B cell (primary cell): ENCODE data around the gene GRHPR. TPM values are rescaled to one million over a fixed set of nuclear protein-coding genes. Genes with fewer than 3 reads are reported as not detected.

Experiments used
- ATAC-seq: fragments of 200-7000 bp; cut with Tn5 transposase; one replicate; pipeline ENCODE4 v1.10.0; 2021; ENCODE audit warnings: low read depth, mild to moderate bottlenecking, moderate number of reproducible peaks, moderate library complexity
- CTCF ChIA-PET: fragments of 350-600 bp; sonication (Branson Sonifier 250); formaldehyde crosslinking; loops from one replicate; lab custom pipeline; 2021; ENCODE audit warnings: antibody characterized with exemption, inconsistent platforms; lab: Charles Lee
- POLR2A ChIA-PET: fragments of 350-600 bp; sonication (Branson Sonifier 250); formaldehyde crosslinking; loops from one replicate; lab custom pipeline; 2021; ENCODE audit warnings: antibody characterized with exemption; lab: Charles Lee
- DNase-seq: peaks from one replicate; pipeline ENCODE4 v3.0.0; 2013
- H2AFZ ChIP-seq: 2 replicates; pipeline ENCODE4 v1.6.1; 2012; ENCODE audit warnings: mild to moderate bottlenecking, low read depth, low read length; ENCODE audit not compliant: insufficient read depth, poor library complexity, severe bottlenecking
- H3K27ac ChIP-seq, 2 donors: 1 replicate in 1 of 2; 2 replicates in 1 of 2; pipeline ENCODE4 v1.5.1; 2012 to 2013; ENCODE audit warnings: low read length in 2 of 2, mild to moderate bottlenecking in 2 of 2, moderate library complexity in 1 of 2
- H3K27me3 ChIP-seq, 4 experiments: fragments of 200-600 bp in 1 of 4; sonication (generic) in 1 of 4; replicated peaks in 1 of 4; 1 replicate in 2 of 4; 2 replicates in 2 of 4; pipeline versions ENCODE4 v1.6.1 to v1.7.0; 2013 to 2016; ENCODE audit warnings: low read length in 3 of 4, mild to moderate bottlenecking in 2 of 4, mixed read lengths in 1 of 4, moderate library complexity in 1 of 4; ENCODE audit not compliant: insufficient read depth in 4 of 4, control insufficient read depth in 3 of 4; ENCODE audit errors: control extremely low read depth in 1 of 4
- H3K36me3 ChIP-seq, 2 experiments: replicated peaks in 1 of 2; 1 replicate in 1 of 2; 2 replicates in 1 of 2; pipeline versions ENCODE4 v1.6.1 to v1.7.1; 2013; ENCODE audit warnings: low read length in 1 of 2; ENCODE audit not compliant: insufficient read depth in 2 of 2, control insufficient read depth in 1 of 2; ENCODE audit errors: control extremely low read depth in 1 of 2, extremely low read depth in 1 of 2
- H3K4me1 ChIP-seq, 2 donors: fragments of 200-600 bp in 1 of 2; sonication (generic) in 1 of 2; 1 replicate in 1 of 2; 2 replicates in 1 of 2; pipeline versions ENCODE4 v1.5.1 to v1.6.1; 2013 to 2017; ENCODE audit warnings: low read length in 2 of 2; ENCODE audit not compliant: control insufficient read depth in 2 of 2, insufficient read depth in 2 of 2
- H3K4me2 ChIP-seq: replicated peaks from 2 replicates; pipeline ENCODE3; 2012; ENCODE audit warnings: mild to moderate bottlenecking, low read depth, low read length; ENCODE audit not compliant: poor library complexity, severe bottlenecking
- H3K4me3 ChIP-seq, 5 experiments: fragments of 200-600 bp in 1 of 5; sonication (generic) in 1 of 5; 1 replicate in 3 of 5; 2 replicates in 2 of 5; pipeline versions ENCODE4 v1.5.1 to v1.7.0; 2011 to 2016; ENCODE audit warnings: low read length in 4 of 5, mild to moderate bottlenecking in 4 of 5, low read depth in 2 of 5, control low read depth in 1 of 5, moderate library complexity in 1 of 5; ENCODE audit not compliant: insufficient read depth in 1 of 5; ENCODE audit errors: control extremely low read depth in 1 of 5, extremely low read depth in 1 of 5
- H3K79me2 ChIP-seq: fragments of 200-600 bp; sonication (generic); one replicate; pipeline ENCODE4 v1.6.0; 2016; ENCODE audit warnings: low read length; ENCODE audit not compliant: control insufficient read depth, insufficient read depth
- H3K9ac ChIP-seq: fragments of 200-600 bp; sonication (generic); 2 replicates; pipeline ENCODE4 v1.6.1; 2017; ENCODE audit warnings: mild to moderate bottlenecking, low read length, moderate library complexity
- H3K9me3 ChIP-seq, 3 donors: one replicate each; pipeline versions ENCODE4 v1.6.1 to v1.7.1; 2013; ENCODE audit warnings: low read length in 2 of 3; ENCODE audit not compliant: control insufficient read depth in 2 of 3, insufficient read depth in 1 of 3; ENCODE audit errors: control extremely low read depth in 1 of 3
- H4K20me1 ChIP-seq: 2 replicates; pipeline ENCODE4 v1.6.0; 2012; ENCODE audit warnings: mild to moderate bottlenecking, low read length; ENCODE audit not compliant: insufficient read depth, control insufficient read depth, poor library complexity, severe bottlenecking
- H3K27ac Mint-ChIP-seq: one replicate; pipeline ENCODE4 v1.8.0; 2021; ENCODE audit warnings: mixed read lengths
- H3K27me3 Mint-ChIP-seq: one replicate; pipeline ENCODE4 v1.8.0; 2021; ENCODE audit warnings: mixed read lengths
- H3K4me1 Mint-ChIP-seq: one replicate; pipeline ENCODE4 v1.8.0; 2021; ENCODE audit warnings: mixed read lengths
- H3K4me3 Mint-ChIP-seq: one replicate; pipeline ENCODE4 v1.8.0; 2021; ENCODE audit warnings: mixed read lengths
- H3K9me3 Mint-ChIP-seq: one replicate; pipeline ENCODE4 v1.8.0; 2022; ENCODE audit warnings: mixed read lengths; ENCODE audit not compliant: insufficient read depth
- EZH2 ChIP-seq: IDR thresholded peaks from 2 replicates; pipeline ENCODE4 v1.6.1; 2012; ENCODE audit warnings: borderline replicate concordance, low read depth, mild to moderate bottlenecking, moderate library complexity, low read length; ENCODE audit not compliant: insufficient read depth, poor library complexity, severe bottlenecking
- WGBS: methylation state at CpG from one replicate; pipeline ENCODE4 v1.1.5; 2013; ENCODE audit warnings: missing lambda C conversion rate; ENCODE audit not compliant: insufficient coverage; 5-methylcytosine and 5-hydroxymethylcytosine counted together
- intact Hi-C: fragments of 100-400 bp; cut with micrococcal nuclease; formaldehyde crosslinking; loops from one replicate; pipeline ENCODE4 v1.10.0; 2022
- polyA plus RNA-seq: library from polyadenylated mRNA; depleted of rRNA; stranded (reverse); fragments of >200 nt; gene quantifications from 2 replicates; pipeline ENCODE4 v1.2.3, GENCODE V29; 2012
- total RNA-seq, 2 donors: library from RNA; stranded (reverse); fragments of 120-200 nt in 1 of 2; gene quantifications; 1 replicate in 1 of 2; 2 replicates in 1 of 2; pipeline versions ENCODE4 v1.2.3 to v1.2.4, GENCODE V29; 2013 to 2022
- TF ChIP-seq, protein P1 (sequence below): fragments of 200-600 bp; IDR thresholded peaks from one replicate; pipeline ENCODE4 v1.8.0; 2022; ENCODE audit warnings: antibody characterized with exemption, mild to moderate bottlenecking

GRHPR gene
- total and polyA plus RNA-seq, 2 donors (not counting 1 experiment from before 2014, with no cell fraction given) = 121 to 138 TPM

DNA sequence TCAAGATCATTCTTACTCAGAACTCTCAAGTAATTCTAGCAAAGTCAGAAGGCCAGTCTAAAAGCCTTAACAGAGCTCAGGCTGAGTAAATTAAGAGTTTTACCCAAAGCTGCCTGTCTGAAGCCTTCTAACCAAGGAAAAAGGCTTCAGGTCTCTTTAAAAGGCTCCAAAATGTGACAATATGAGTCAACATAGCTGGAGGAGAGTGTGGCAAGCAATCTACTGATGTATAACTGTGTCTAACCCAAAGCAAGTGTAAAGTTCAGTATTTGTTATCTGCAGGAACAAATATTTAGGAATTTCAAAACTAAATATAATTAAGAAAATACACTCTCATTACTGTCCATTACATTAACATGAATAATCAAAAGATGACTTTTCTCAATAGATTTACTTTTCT is 31.7 kb downstream of the GRHPR start:
- H3K36me3 ChIP-seq = peaks cover 7% of the 10 kb centered on the region in 2 experiments
- TF ChIP-seq, protein P1, sequence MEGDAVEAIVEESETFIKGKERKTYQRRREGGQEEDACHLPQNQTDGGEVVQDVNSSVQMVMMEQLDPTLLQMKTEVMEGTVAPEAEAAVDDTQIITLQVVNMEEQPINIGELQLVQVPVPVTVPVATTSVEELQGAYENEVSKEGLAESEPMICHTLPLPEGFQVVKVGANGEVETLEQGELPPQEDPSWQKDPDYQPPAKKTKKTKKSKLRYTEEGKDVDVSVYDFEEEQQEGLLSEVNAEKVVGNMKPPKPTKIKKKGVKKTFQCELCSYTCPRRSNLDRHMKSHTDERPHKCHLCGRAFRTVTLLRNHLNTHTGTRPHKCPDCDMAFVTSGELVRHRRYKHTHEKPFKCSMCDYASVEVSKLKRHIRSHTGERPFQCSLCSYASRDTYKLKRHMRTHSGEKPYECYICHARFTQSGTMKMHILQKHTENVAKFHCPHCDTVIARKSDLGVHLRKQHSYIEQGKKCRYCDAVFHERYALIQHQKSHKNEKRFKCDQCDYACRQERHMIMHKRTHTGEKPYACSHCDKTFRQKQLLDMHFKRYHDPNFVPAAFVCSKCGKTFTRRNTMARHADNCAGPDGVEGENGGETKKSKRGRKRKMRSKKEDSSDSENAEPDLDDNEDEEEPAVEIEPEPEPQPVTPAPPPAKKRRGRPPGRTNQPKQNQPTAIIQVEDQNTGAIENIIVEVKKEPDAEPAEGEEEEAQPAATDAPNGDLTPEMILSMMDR = no peak
- no peak for TF ChIP-seq EZH2
- H3K4me2 ChIP-seq = no peak overlapping the region
- peaks cover 56% of the 10 kb centered on the region for H4K20me1 ChIP-seq
- no peaks in the 10 kb centered on the region for H3K27me3 ChIP-seq
- no peak overlapping the region for H3K9ac ChIP-seq
- no peak for DNase-seq
- Mint-ChIP-seq H3K4me3 (no peak overlapping the region), H3K9me3 (no peaks in the 10 kb centered on the region), H3K27me3 (no peaks in the 10 kb centered on the region), H3K27ac (no peak overlapping the region), H3K4me1 (peaks cover 59% of the 10 kb centered on the region)
- intact Hi-C loops = no loop called here
- peaks cover 83% of the 10 kb centered on the region for H3K79me2 ChIP-seq
- ATAC-seq = no peak
- peaks cover 0 to 3% of the 10 kb centered on the region in 2 donors for H3K4me1 ChIP-seq
- POLR2A ChIA-PET = no interaction called here
- peaks cover 0 to 3% (median 0%) of the 10 kb centered on the region in 3 donors for H3K9me3 ChIP-seq
- CTCF ChIA-PET = no interaction called here
- no peak overlapping the region for H3K27ac ChIP-seq
- H3K4me3 ChIP-seq = no peak overlapping the region
- no peak overlapping the region for H2AFZ ChIP-seq

DNA sequence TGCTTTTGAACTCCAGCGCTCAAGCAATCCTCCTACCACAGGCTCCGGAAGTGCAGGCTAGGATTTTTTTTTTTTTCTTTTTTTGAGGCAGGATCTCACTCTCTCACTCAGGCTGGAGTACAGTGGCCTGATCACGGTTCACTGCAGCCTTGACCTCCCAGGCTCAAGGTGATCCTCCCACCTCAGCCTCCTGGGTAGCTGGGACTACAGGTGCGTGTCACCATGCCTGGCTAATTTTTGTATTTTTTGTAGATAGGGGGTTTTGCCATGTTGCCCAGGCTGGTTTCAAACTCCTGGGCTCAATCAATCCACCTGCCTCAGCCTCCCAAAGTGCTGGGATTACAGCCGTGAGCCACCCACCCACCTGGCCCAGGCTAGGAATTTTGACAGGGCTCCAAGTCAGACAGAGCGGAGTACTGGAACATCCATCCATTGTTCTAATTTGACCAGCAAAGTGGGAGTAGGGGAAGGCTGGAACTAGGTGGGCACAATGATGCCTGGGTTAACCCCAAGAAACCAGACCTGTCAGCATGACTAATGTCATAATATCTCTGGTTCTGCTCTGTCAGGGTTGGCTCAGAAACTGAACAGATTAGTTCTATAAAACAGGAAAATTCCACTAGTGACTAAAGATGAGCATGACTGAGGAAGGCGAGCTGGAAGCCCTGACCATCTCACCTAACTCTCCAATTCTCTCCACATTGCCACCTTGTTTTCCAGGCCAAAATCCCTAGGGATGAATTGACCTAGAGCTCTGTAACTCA is 33.6 kb downstream of the GRHPR start:
- intact Hi-C loops = no loop called here
- WGBS = no CpG with 5 or more reads among the region's 7 CpGs

More for the DNA sequence above, 33.6 kb downstream of the GRHPR start:
- Histone ChIP-seq H2AFZ (no peak overlapping the region), H3K36me3 (peaks cover 3 to 9% of the 10 kb centered on the region in 2 experiments), H3K4me3 (no peak overlapping the region), H3K9ac (no peak overlapping the region), H3K27me3 (no peaks in the 10 kb centered on the region), H3K9me3 (peaks cover 0 to 3% (median 0%) of the 10 kb centered on the region in 3 donors), H3K27ac (no peak overlapping the region), H3K4me1 (peaks cover 0 to 3% of the 10 kb centered on the region in 2 donors), H3K79me2 (peaks cover 89% of the 10 kb centered on the region), H4K20me1 (peaks cover 60% of the 10 kb centered on the region), H3K4me2 (no peak overlapping the region)
- Mint-ChIP-seq H3K4me3 (no peak overlapping the region), H3K27me3 (no peaks in the 10 kb centered on the region), H3K9me3 (no peaks in the 10 kb centered on the region), H3K27ac (no peak overlapping the region), H3K4me1 (peaks cover 56% of the 10 kb centered on the region)
- CTCF ChIA-PET = no interaction called here
- POLR2A ChIA-PET = no interaction called here
- ATAC-seq (no peak), DNase-seq (no peak)
- TF ChIP-seq, protein P1 = no peak
- TF ChIP-seq EZH2 = no peak
